Fibroblast of mammary gland (primary cell): ENCODE data around the gene BAZ2B.

Experiments used
- DNase-seq: peaks from one replicate; pipeline ENCODE4 v3.0.0-alpha.2; 2010; ENCODE audit warnings: low read depth
- H3K4me3 ChIP-seq: 2 replicates; pipeline ENCODE4 v1.5.1; 2011; ENCODE audit warnings: low read depth, mild to moderate bottlenecking, low read length, moderate library complexity; ENCODE audit not compliant: control insufficient read depth
- TF ChIP-seq, protein P1 (sequence below): conservative IDR thresholded peaks from 2 replicates; pipeline ENCODE4 v1.5.1; 2011; ENCODE audit warnings: low read depth, low read length, inconsistent platforms; ENCODE audit not compliant: control insufficient read depth, insufficient read depth

Gene BAZ2B

DNA sequence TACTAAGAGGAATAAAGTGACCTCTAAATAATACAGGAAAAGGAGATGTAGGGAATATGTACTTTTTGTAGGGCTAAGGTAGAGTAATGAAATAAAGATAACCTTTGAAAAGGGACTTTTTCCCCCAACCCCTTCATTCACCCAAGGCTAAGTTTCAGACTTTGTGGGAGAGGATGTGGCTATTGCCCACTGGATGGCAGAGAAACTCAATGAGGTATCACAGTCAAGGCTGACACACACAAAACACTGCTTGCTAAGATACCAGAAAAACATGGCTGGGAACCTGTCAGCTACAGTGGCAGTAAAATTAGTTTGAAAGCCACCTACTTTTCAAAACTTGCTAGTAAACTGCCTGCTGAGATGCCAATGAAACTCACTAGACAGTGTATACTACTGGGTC is 171.0 kb downstream of the BAZ2B start:
- TF ChIP-seq, protein P1, sequence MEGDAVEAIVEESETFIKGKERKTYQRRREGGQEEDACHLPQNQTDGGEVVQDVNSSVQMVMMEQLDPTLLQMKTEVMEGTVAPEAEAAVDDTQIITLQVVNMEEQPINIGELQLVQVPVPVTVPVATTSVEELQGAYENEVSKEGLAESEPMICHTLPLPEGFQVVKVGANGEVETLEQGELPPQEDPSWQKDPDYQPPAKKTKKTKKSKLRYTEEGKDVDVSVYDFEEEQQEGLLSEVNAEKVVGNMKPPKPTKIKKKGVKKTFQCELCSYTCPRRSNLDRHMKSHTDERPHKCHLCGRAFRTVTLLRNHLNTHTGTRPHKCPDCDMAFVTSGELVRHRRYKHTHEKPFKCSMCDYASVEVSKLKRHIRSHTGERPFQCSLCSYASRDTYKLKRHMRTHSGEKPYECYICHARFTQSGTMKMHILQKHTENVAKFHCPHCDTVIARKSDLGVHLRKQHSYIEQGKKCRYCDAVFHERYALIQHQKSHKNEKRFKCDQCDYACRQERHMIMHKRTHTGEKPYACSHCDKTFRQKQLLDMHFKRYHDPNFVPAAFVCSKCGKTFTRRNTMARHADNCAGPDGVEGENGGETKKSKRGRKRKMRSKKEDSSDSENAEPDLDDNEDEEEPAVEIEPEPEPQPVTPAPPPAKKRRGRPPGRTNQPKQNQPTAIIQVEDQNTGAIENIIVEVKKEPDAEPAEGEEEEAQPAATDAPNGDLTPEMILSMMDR = no peak
- DNase-seq = no peak

DNA sequence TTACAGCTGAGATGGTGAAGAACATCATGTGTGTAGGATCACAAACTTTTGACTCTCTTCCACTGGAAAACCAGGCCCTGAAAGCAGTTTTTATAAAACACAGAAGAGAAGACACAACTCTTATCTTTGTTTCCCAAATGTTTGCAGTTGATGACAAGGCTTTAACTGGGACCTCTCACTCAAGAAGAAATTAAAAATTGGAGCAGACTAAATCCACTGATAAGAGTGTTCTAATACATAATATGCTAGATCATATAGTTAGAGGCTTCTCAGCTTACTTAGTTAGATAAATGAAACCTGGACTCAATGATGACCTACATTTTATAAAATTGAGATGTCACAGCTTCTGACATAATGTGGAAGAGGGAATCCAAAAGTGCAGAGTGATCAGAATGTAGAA is 171.6 kb downstream of the BAZ2B start:
- TF ChIP-seq, protein P1 = no peak
- H3K4me3 ChIP-seq = no peak overlapping the region
- no peak for DNase-seq

More for the DNA sequence above, 171.0 kb downstream of the BAZ2B start:
- H3K4me3 ChIP-seq = no peak overlapping the region

DNA sequence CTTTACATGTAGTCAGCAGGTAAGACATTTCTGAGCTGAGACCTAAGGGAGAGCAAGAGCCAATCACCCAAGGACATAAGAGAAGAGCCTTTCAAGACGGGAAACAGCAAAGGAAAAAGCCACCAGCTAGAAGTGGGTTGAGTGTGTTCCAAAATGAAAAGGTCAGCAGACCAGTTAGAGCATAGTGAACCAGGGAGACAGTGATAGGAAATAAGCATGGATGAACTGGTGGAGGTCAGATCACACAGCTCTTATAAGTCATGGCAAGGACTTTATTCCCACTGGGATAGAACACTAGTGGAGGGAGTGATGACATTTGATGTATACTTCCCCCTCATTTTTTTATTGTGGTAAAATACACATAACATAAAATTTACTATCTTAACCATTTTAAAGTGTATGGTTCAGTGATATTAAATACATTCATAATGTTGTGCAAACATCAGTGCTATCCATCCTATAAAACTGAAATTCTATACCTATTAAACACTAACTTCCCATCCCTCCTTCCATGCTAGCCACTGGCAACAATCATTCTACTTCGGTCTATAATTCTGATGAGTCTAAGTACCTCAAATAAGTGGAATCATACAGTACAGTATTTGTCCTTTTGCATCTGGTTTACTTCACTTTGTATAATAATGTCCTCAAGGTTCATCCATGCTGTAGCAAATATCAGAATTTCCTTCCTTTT is 174.0 kb downstream of the BAZ2B start:
- DNase-seq = no peak
- TF ChIP-seq, protein P1 = no peak

DNA sequence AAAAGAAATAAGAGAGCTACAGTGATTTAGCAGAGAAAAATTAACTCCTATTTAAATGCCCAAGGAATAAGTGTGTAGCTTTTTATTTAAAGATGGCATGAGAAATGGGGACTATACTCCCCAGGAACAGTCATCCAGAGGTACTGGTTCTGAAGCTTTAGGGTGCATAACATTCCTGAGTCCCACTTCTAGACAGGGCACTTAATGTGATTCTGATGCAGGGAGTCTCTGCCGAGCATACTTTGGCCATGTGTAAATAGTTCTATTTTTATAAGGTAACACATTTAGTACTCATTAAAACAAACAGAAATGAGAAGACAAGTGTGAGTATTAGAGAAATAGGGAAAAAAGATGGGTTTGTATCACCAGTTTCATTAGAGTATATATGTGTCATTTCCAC is 175.2 kb downstream of the BAZ2B start:
- DNase-seq = no peak
- TF ChIP-seq, protein P1 = no peak
- no peak overlapping the region for H3K4me3 ChIP-seq

More for the DNA sequence above, 174.0 kb downstream of the BAZ2B start:
- no peak overlapping the region for H3K4me3 ChIP-seq

DNA sequence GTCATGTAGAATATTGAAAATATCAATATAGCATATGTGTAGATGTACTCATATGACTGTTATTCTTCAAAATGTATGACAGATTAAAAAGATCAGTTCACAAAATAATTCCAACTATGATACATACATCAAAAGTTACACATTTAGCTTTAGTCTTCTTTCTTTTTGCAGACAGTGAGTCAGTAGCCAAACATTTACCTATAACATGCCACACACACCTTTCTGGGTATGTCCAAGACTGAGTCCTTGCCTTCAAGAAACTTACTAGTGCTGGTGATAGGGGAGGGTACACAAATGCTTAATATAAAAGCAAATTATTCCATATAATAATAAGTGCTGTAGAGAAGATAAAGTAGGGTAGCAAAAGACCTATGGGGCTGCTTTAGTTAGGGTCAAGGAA is 176.9 kb downstream of the BAZ2B start:
- TF ChIP-seq, protein P1 = no peak
- DNase-seq = no peak
- no peak overlapping the region for H3K4me3 ChIP-seq

DNA sequence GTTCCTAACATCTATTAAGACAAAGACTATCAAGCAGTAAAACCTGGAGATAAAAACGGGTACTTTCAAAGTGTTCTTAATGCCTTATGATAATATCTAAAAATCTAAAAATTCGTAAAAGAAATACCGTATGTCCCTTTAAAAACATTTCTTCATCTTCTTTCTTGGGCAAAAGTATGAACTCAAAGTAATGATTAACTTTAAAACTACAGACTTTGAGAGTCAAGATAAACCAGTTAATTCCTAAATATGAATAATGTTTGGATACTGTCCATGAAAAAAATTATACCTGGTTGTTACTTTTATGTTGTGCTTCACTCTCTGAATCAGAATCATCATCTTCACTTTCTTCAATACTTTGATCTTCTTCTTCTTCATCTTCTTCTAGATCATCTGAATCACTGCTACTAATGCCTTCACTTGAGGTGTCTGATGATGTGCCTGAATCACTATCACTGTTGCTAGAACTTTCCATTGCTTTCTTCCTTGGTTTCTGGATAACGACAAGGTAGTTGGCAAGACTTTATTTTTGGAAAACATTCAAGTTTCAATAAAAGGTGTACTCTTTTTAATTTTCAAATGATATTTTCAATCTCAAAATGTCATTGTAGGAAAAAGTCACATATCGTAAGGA is 177.5 kb downstream of the BAZ2B start:
- TF ChIP-seq, protein P1 = no peak
- no peak for DNase-seq
- no peak overlapping the region for H3K4me3 ChIP-seq
